Measurements from ENCODE around the gene RFX1. TPM values are rescaled to one million over a fixed set of nuclear protein-coding genes. Genes with fewer than 3 reads are reported as not detected.

The RFX1 gene
- total and polyA plus RNA-seq, 9 of the 15 experiments (the other 6 are each of a cell fraction or from before 2014, with no cell fraction given): 0.14 to 19.3 (median 1.2) TPM

- WGBS (ENCODE audit: insufficient coverage, low coverage, missing lambda C conversion rate): 92% methylated on average over 6 of the region's 17 CpGs
- peaks cover 36% of the 10 kb centered on the region; the same call in 2 of the 3 replicates for H3K36me3 ChIP-seq (ENCODE audit: control insufficient read depth, insufficient read depth, low read length)
- no peak for FAIRE-seq
Observed at GRCh38 chr19:13929956-13930355, 76.2 kb downstream of the RFX1 start.

More at GRCh38 chr19:13929956-13930355, 76.2 kb downstream of the RFX1 start:
- DNase-seq (ENCODE audit: extremely low read depth in 1 of 4, low spot score in 3 of 4): no peak
- H2AFZ ChIP-seq (ENCODE audit: low read depth, low read length): no peak overlapping the region
- H3K9ac ChIP-seq (ENCODE audit: insufficient read depth in 1 of 2, low read depth in 2 of 2, low read length in 2 of 2): no peak overlapping the region
- H3K4me1 ChIP-seq (replicated peaks in 1 of 2; ENCODE audit: control insufficient read depth in 2 of 2, insufficient read depth in 2 of 2, low read length in 2 of 2): peaks cover 0 to 37% of the 10 kb centered on the region in 2 experiments; a peak in 2 of 5 replicates
- in situ Hi-C loops (cut with MboI): no loop called here
- H3K79me2 ChIP-seq (ENCODE audit: control insufficient read depth, insufficient read depth, low read length): no peaks in the 10 kb centered on the region
- no peaks in the 10 kb centered on the region for H4K20me1 ChIP-seq (replicated peaks; ENCODE audit: control insufficient read depth, insufficient read depth, low read length)
- no peak overlapping the region for H3K27ac ChIP-seq (ENCODE audit: extremely low read depth, low read depth, low read length)
- intact Hi-C loops (cut with micrococcal nuclease): no loop called here
- H3K9me1 ChIP-seq (ENCODE audit: control insufficient read depth, insufficient read depth, low read length): peaks cover 4% of the 10 kb centered on the region
- BruUV-seq (replicated peaks): no TSS peak
- no peak overlapping the region for H3K4me2 ChIP-seq (ENCODE audit: insufficient read depth, low read length)
- no peak for ATAC-seq
- POLR2A ChIA-PET: interaction anchor here (1.0 to 1.4 kb wide), 2 partner anchors 11 to 13 kb away, joined by 4 to 9 read pairs; no protein-coding TSS in a partner anchor
- TF ChIP-seq PTTG1 (tag; IDR thresholded peaks at IDR 0.05; ENCODE audit: low read depth) (no peak), SP1 (CRISPR knock-in tag; IDR thresholded peaks at IDR 0.05) (no peak), JUNB (CRISPR knock-in tag; conservative IDR thresholded peaks at IDR 0.05) (no peak), NFE2 (IDR thresholded peaks at IDR 0.05; ENCODE audit: low read depth) (no peak), POLR2G (IDR thresholded peaks at IDR 0.05; ENCODE audit: low read depth, low read length) (0 out of 2 replicates have a peak, but pooled peaks have one; percentile 16), ZBTB33 (CRISPR knock-in tag; IDR thresholded peaks at IDR 0.05) (peak; percentile 84), ZNF23 (CRISPR knock-in tag; IDR thresholded peaks at IDR 0.05) (no peak), ATF4 (CRISPR knock-in tag; IDR thresholded peaks at IDR 0.05) (no peak)
- CTCF ChIA-PET (ENCODE audit: low intra/inter-chr PET ratio): no interaction called here
- H3K27me3 ChIP-seq (ENCODE audit: control insufficient read depth in 2 of 2, insufficient read depth in 2 of 2, low read length in 2 of 2): no peaks in the 10 kb centered on the region; a peak in 1 of 5 replicates
- H3K4me3 ChIP-seq: no peak overlapping the region
- H3K9me3 ChIP-seq (replicated peaks; ENCODE audit: control insufficient read depth, insufficient read depth, low read depth, low read length): no peaks in the 10 kb centered on the region
